Gastrocnemius medialis (tissue), 4 donors: ENCODE measurements around the gene ZNF524.

Source experiments
- CTCF ChIP-seq, 5 experiments: fragments of 450-650 bp in 3 of 5; fragments of 200-600 bp in 2 of 5; sonication (generic) in 2 of 5; IDR thresholded peaks in 4 of 5; conservative IDR thresholded peaks in 1 of 5; 1 replicate in 4 of 5; 2 replicates in 1 of 5; pipeline ENCODE4 v1.5.1; 2016 to 2019; ENCODE audit warnings: antibody characterized with exemption in 5 of 5, mild to moderate bottlenecking in 3 of 5, moderate library complexity in 3 of 5
- POLR2A ChIP-seq, 2 donors: fragments of 450-650 bp; IDR thresholded peaks; one replicate each; pipeline ENCODE4 v1.6.1; 2017; ENCODE audit warnings: antibody characterized with exemption in 2 of 2, mild to moderate bottlenecking in 2 of 2, moderate library complexity in 2 of 2

- TF ChIP-seq CTCF (IDR thresholded peaks at IDR 0.05 in 4 of 5, conservative IDR thresholded peaks at IDR 0.05 in 1 of 5) (no peak), POLR2A (IDR thresholded peaks at IDR 0.05) (no peak)
These were observed 46.6 kb upstream of the ZNF524 start for GRCh38 chr19:55553217-55554182.
